Measurements from ENCODE around the gene PHLDB2. TPM values are rescaled to one million over a fixed set of nuclear protein-coding genes. Genes with fewer than 3 reads are reported as not detected.

The PHLDB2 gene
- 44.2 and 45.5 TPM in 2 replicates for total RNA-seq

GRCh38 chr3:111859061-111859973 lies at the start of gene PHLDB2:
Gene PHLDB2, plus strand, starts transcription at chr3:111859265. Its CDS starts 24,813 bp downstream, at chr3:111884078.
- FAIRE-seq, result no peak
- no peaks in the 10 kb centered on the region for H3K27me3 ChIP-seq (ENCODE audit: control insufficient read depth, insufficient read depth, low read length)
- peaks cover 2% of the 10 kb centered on the region for H3K36me3 ChIP-seq (ENCODE audit: control insufficient read depth, insufficient read depth, low read length)
- TF ChIP-seq CTCF (IDR thresholded peaks at IDR 0.05; ENCODE audit: insufficient read depth, low read length, severe bottlenecking), result no peak
- peak; percentile 94 for DNase-seq (ENCODE audit: low read depth)
- peak within 1 kb of the TSS; percentile 83 for H3K4me3 ChIP-seq (ENCODE audit: low read depth, low read length)

GRCh38 chr3:111810909-111811308 lies 48.2 kb upstream of the PHLDB2 start:
- TF ChIP-seq CTCF (IDR thresholded peaks at IDR 0.05; ENCODE audit: insufficient read depth, low read length, severe bottlenecking), result no peak
- H3K36me3 ChIP-seq (ENCODE audit: control insufficient read depth, insufficient read depth, low read length), result peaks cover 5% of the 10 kb centered on the region
- FAIRE-seq (no peak), DNase-seq (ENCODE audit: low read depth) (peak; percentile 93)
- H3K4me3 ChIP-seq (ENCODE audit: low read depth, low read length), result no peak overlapping the region
- H3K27me3 ChIP-seq (ENCODE audit: control insufficient read depth, insufficient read depth, low read length), result no peaks in the 10 kb centered on the region

- H3K36me3 ChIP-seq (ENCODE audit: control insufficient read depth, insufficient read depth, low read length), result peaks cover 5% of the 10 kb centered on the region
- no peak for FAIRE-seq
Observed at GRCh38 chr3:111811811-111812210, 47.3 kb upstream of the PHLDB2 start.

GRCh38 chr3:111812701-111813100 lies 46.4 kb upstream of the PHLDB2 start:
- peaks cover 5% of the 10 kb centered on the region for H3K36me3 ChIP-seq (ENCODE audit: control insufficient read depth, insufficient read depth, low read length)
- H3K27me3 ChIP-seq (ENCODE audit: control insufficient read depth, insufficient read depth, low read length), result no peaks in the 10 kb centered on the region
- DNase-seq (ENCODE audit: low read depth) (no peak), FAIRE-seq (no peak)
- TF ChIP-seq CTCF (IDR thresholded peaks at IDR 0.05; ENCODE audit: insufficient read depth, low read length, severe bottlenecking), result no peak
- H3K4me3 ChIP-seq (ENCODE audit: low read depth, low read length), result no peak overlapping the region

More at GRCh38 chr3:111811811-111812210, 47.3 kb upstream of the PHLDB2 start:
- DNase-seq (ENCODE audit: low read depth), result no peak
- Histone ChIP-seq H3K4me3 (ENCODE audit: low read depth, low read length) (no peak overlapping the region), H3K27me3 (ENCODE audit: control insufficient read depth, insufficient read depth, low read length) (no peaks in the 10 kb centered on the region)
- TF ChIP-seq CTCF (IDR thresholded peaks at IDR 0.05; ENCODE audit: insufficient read depth, low read length, severe bottlenecking), result no peak

GRCh38 chr3:111813441-111813840 lies 45.6 kb upstream of the PHLDB2 start:
- Histone ChIP-seq H3K36me3 (ENCODE audit: control insufficient read depth, insufficient read depth, low read length) (peaks cover 5% of the 10 kb centered on the region), H3K4me3 (ENCODE audit: low read depth, low read length) (no peak overlapping the region), H3K27me3 (ENCODE audit: control insufficient read depth, insufficient read depth, low read length) (no peaks in the 10 kb centered on the region)
- FAIRE-seq, result no peak
- no peak for DNase-seq (ENCODE audit: low read depth)
- TF ChIP-seq CTCF (IDR thresholded peaks at IDR 0.05; ENCODE audit: insufficient read depth, low read length, severe bottlenecking), result no peak
